Endothelial cell (in vitro differentiated cells): Measurements from ENCODE around the gene DCP2. TPM values are rescaled to one million over a fixed set of nuclear protein-coding genes. Genes with fewer than 3 reads are reported as not detected.

ENCODE experiments used
- DNase-seq: peaks from one replicate; pipeline ENCODE4 v3.0.0; 2021; ENCODE audit warnings: low spot score
- H3K27ac Mint-ChIP-seq: one replicate; pipeline ENCODE4 v1.8.0; 2021; ENCODE audit warnings: mixed read lengths, inconsistent platforms; ENCODE audit not compliant: unreplicated experiment
- H3K27me3 Mint-ChIP-seq: one replicate; pipeline ENCODE4 v1.8.0; 2021; ENCODE audit warnings: mild to moderate bottlenecking, moderate library complexity, mixed read lengths, inconsistent platforms; ENCODE audit not compliant: unreplicated experiment
- H3K36me3 Mint-ChIP-seq: one replicate; pipeline ENCODE4 v1.8.0; 2021; ENCODE audit warnings: mild to moderate bottlenecking, low read depth, mixed read lengths, inconsistent platforms; ENCODE audit not compliant: unreplicated experiment
- H3K4me1 Mint-ChIP-seq: one replicate; pipeline ENCODE4 v1.8.0; 2021; ENCODE audit warnings: mild to moderate bottlenecking, mixed read lengths, inconsistent platforms; ENCODE audit not compliant: unreplicated experiment
- H3K4me3 Mint-ChIP-seq: one replicate; pipeline ENCODE4 v1.8.0; 2021; ENCODE audit warnings: mild to moderate bottlenecking, mixed read lengths, inconsistent platforms; ENCODE audit not compliant: unreplicated experiment
- H3K9me3 Mint-ChIP-seq: one replicate; pipeline ENCODE4 v1.8.0; 2021; ENCODE audit warnings: mixed read lengths, inconsistent platforms; ENCODE audit not compliant: unreplicated experiment
- CTCF ChIP-seq: fragments of 200-600 bp; sonication (generic); IDR thresholded peaks from one replicate; pipeline ENCODE4 v1.5.0; 2021; ENCODE audit warnings: antibody characterized with exemption; ENCODE audit not compliant: unreplicated experiment
- total RNA-seq: library from RNA; stranded (reverse); fragmentation: NEBNext Ultra II Directional; extraction: Animal tissue kit (Norgen Biotek cat#: 25700); gene quantifications from one replicate; pipeline ENCODE4 v1.2.1, GENCODE V29; 2021; ENCODE audit not compliant: unreplicated experiment

The DCP2 gene
- total RNA-seq, 1 donor from 2014 or later: 75.6 TPM

DNA sequence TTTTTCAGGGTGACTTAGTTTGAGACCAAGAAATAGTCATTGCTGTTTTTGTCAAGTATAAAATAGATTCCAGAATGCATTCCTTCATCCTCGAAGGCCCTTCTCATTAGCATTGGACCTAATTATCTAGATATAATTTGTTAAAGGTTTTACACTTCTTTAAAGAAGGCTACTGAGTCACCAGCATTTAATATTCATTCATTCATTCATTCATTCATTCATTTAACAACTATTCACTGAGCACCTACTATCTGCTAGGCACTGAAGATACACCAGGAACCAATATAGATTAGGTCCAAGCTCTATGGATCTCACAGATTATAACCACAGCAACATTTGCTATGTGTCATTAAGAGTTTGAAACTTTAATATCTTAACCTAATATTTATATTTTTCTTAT lies 43.5 kb upstream of the DCP2 start:
- no peak overlapping the region for H3K27ac Mint-ChIP-seq
- peaks cover 3% of the 10 kb centered on the region for H3K4me1 Mint-ChIP-seq
- TF ChIP-seq CTCF: no peak
- DNase-seq: no peak
- no peaks in the 10 kb centered on the region for H3K27me3 Mint-ChIP-seq
- H3K9me3 Mint-ChIP-seq: no peaks in the 10 kb centered on the region
- H3K4me3 Mint-ChIP-seq: no peak overlapping the region
- H3K36me3 Mint-ChIP-seq: no peaks in the 10 kb centered on the region

DNA sequence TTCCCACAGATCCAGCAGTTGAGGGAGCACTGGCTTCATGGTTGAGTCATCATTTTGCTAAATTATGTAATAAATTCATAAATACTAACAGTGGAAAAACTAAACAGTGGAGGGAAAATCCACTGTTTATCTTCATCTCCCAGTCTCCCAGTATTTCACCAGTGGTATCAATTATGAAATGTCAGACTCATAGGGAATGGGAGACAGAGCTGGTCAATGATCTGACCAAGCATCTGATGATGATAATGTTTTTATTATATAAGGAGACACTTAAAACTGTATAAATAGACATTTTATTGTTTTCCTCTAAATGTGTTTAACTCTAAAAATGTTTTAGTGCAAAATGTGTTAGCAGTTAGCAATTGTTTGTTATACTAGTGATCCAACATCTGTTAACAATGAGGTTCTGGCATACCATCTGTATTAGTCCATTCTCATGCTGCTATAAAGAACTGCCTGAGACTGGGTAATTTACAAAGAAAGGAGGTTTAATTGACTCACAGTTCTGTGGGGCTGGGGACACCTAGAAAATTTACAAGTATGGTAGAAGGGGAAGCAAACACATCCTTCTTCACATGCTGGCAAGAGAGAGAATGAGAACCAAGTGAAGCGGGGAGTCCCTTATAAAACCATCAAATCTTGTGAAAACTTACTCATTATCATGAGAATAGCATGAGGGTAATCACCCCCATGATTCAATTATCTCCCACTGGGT lies 42.8 kb upstream of the DCP2 start:
- Mint-ChIP-seq H3K4me3 (no peak overlapping the region), H3K9me3 (no peaks in the 10 kb centered on the region), H3K4me1 (peaks cover 3% of the 10 kb centered on the region), H3K27ac (no peak overlapping the region), H3K36me3 (no peaks in the 10 kb centered on the region), H3K27me3 (no peaks in the 10 kb centered on the region)
- no peak for TF ChIP-seq CTCF
- DNase-seq: no peak

DNA sequence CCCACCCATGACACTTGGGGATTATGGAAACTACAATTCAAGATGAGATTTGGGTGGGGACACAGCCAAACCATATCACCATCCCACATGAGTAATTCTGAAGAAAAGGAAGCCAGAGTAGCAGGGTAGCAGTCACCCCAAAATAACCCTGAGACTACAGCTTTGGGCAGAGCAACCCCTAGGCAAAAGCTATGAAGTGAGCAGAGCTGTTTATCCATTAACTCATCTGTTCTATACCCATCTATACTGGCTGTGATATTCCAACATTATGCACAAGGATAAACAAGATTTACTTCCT lies 42.3 kb upstream of the DCP2 start:
- H3K27me3 Mint-ChIP-seq: no peaks in the 10 kb centered on the region
- DNase-seq: no peak
- TF ChIP-seq CTCF: no peak
- H3K4me3 Mint-ChIP-seq: no peak overlapping the region
- H3K27ac Mint-ChIP-seq: no peak overlapping the region
- peaks cover 3% of the 10 kb centered on the region for H3K4me1 Mint-ChIP-seq
- no peaks in the 10 kb centered on the region for H3K9me3 Mint-ChIP-seq
- no peaks in the 10 kb centered on the region for H3K36me3 Mint-ChIP-seq

DNA sequence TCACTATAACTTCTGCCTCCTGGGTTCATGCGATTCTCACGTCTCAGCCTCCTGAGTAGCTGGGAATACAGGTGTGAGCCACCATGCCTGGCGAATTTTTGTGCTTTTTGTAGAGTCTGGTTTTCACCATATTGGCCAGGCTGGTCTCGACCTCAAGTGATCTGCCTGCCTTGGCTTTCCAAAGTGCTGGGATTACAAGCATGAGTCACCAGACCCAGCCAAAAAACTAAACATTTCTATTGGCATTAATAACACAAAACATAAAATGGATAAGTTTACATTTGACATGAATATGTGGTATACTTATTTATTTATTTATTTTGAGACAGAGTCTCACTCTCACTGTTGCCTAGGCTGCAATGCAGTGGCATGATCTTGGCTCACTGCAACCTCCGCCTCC lies 40.9 kb upstream of the DCP2 start:
- no peak overlapping the region for H3K4me3 Mint-ChIP-seq
- no peak overlapping the region for H3K27ac Mint-ChIP-seq
- DNase-seq: no peak
- H3K36me3 Mint-ChIP-seq: no peaks in the 10 kb centered on the region
- no peak for TF ChIP-seq CTCF
- H3K4me1 Mint-ChIP-seq: no peaks in the 10 kb centered on the region
- H3K9me3 Mint-ChIP-seq: no peaks in the 10 kb centered on the region
- H3K27me3 Mint-ChIP-seq: no peaks in the 10 kb centered on the region

- no peak overlapping the region for H3K4me3 Mint-ChIP-seq
- H3K27ac Mint-ChIP-seq: no peak overlapping the region
- no peaks in the 10 kb centered on the region for H3K9me3 Mint-ChIP-seq
- TF ChIP-seq CTCF: no peak
- H3K27me3 Mint-ChIP-seq: no peaks in the 10 kb centered on the region
- DNase-seq: no peak
- H3K4me1 Mint-ChIP-seq: no peaks in the 10 kb centered on the region
- H3K36me3 Mint-ChIP-seq: no peaks in the 10 kb centered on the region
Measured at GRCh38 chr5:112938286-112938685, 38.3 kb upstream of the DCP2 start.
